Caco-2 (cell line): ENCODE results near the gene DOHH. TPM values are rescaled to one million over a fixed set of nuclear protein-coding genes. Genes with fewer than 3 reads are reported as not detected.

Experiments
- BruUV-seq: library from RNA; stranded (reverse); fragments of 400-500 nt; replicated peaks from 2 replicates; lab custom pipeline; 2021; lab: Mats Ljungman, UMichigan
- CTCF ChIA-PET: fragments of 300-600 bp; sonication (Branson Sonifier 250); formaldehyde crosslinking; loops from one replicate; lab custom pipeline; 2022; ENCODE audit warnings: antibody characterized with exemption; lab: Charles Lee
- POLR2A ChIA-PET: fragments of 300-600 bp; sonication (Branson Sonifier 250); formaldehyde crosslinking; loops from one replicate; lab custom pipeline; 2022; ENCODE audit warnings: antibody characterized with exemption; lab: Charles Lee
- DNase-seq, 2 experiments: peaks; one replicate each; pipeline versions ENCODE4 v3.0.0 to v3.0.0-alpha.2; 2020 to 2022
- H3K27me3 ChIP-seq: replicated peaks from 2 replicates; pipeline ENCODE4 v1.6.0; 2011; ENCODE audit warnings: low read length; ENCODE audit not compliant: control insufficient read depth, insufficient read depth
- H3K36me3 ChIP-seq: 2 replicates; pipeline ENCODE4 v1.5.1; 2011; ENCODE audit warnings: low read length; ENCODE audit not compliant: control insufficient read depth, insufficient read depth
- H3K4me1 ChIP-seq: fragments of 250-450 bp; sonication (Bioruptor Pico); 2 replicates; pipeline ENCODE4 v1.5.1; 2020; ENCODE audit warnings: mild to moderate bottlenecking
- H3K4me3 ChIP-seq: 2 replicates; pipeline ENCODE4 v1.5.1; 2011; ENCODE audit warnings: low read depth, mild to moderate bottlenecking, control low read depth, low read length
- H3K9me3 ChIP-seq: fragments of 250-450 bp; sonication (Bioruptor Pico); 2 replicates; pipeline ENCODE4 v1.5.1; 2020; ENCODE audit warnings: mild to moderate bottlenecking, moderate library complexity
- H3K27ac Mint-ChIP-seq: one replicate; pipeline ENCODE4 v1.8.0; 2022; ENCODE audit warnings: mixed read lengths; ENCODE audit not compliant: unreplicated experiment
- H3K27me3 Mint-ChIP-seq: one replicate; pipeline ENCODE4 v1.8.0; 2022; ENCODE audit warnings: mixed read lengths; ENCODE audit not compliant: insufficient read depth, unreplicated experiment
- H3K36me3 Mint-ChIP-seq: one replicate; pipeline ENCODE4 v1.8.0; 2022; ENCODE audit warnings: mild to moderate bottlenecking, mixed read lengths; ENCODE audit not compliant: insufficient read depth, unreplicated experiment
- H3K4me1 Mint-ChIP-seq: one replicate; pipeline ENCODE4 v1.8.0; 2022; ENCODE audit warnings: low read depth, mixed read lengths; ENCODE audit not compliant: unreplicated experiment
- H3K4me3 Mint-ChIP-seq: one replicate; pipeline ENCODE4 v1.8.0; 2022; ENCODE audit warnings: mild to moderate bottlenecking, moderate library complexity, mixed read lengths; ENCODE audit not compliant: unreplicated experiment
- H3K9me3 Mint-ChIP-seq: one replicate; pipeline ENCODE4 v1.8.0; 2022; ENCODE audit warnings: mixed read lengths; ENCODE audit not compliant: unreplicated experiment
- CTCF ChIP-seq, 2 experiments: fragments of 200-600 bp in 1 of 2; IDR thresholded peaks; 1 replicate in 1 of 2; 2 replicates in 1 of 2; pipeline versions ENCODE4 v1.5.1 to v1.8.0; 2011 to 2022; ENCODE audit warnings: antibody characterized with exemption in 1 of 2, control low read depth in 1 of 2, inconsistent platforms in 1 of 2, low read depth in 1 of 2, low read length in 1 of 2, mild to moderate bottlenecking in 1 of 2, moderate library complexity in 1 of 2; ENCODE audit not compliant: insufficient read depth in 1 of 2, severe bottlenecking in 1 of 2, unreplicated experiment in 1 of 2
- intact Hi-C: fragments of 100-400 bp; cut with micrococcal nuclease; formaldehyde crosslinking; loops from one replicate; pipeline ENCODE4 v1.10.0; 2022; ENCODE audit not compliant: unreplicated experiment
- total RNA-seq: library from RNA; stranded (reverse); gene quantifications from 2 replicates; pipeline ENCODE4 v1.2.3, GENCODE V29; 2022

The DOHH gene
- total RNA-seq, 1 experiment from 2014 or later: 17.4 TPM

- Mint-ChIP-seq H3K4me1 (no peaks in the 10 kb centered on the region), H3K36me3 (peaks cover 22% of the 10 kb centered on the region), H3K9me3 (no peaks in the 10 kb centered on the region), H3K27ac (no peak overlapping the region), H3K4me3 (no peak overlapping the region), H3K27me3 (no peaks in the 10 kb centered on the region)
- no TSS peak for BruUV-seq
- DNase-seq: no peak
- TF ChIP-seq CTCF (IDR thresholded peaks at IDR 0.05; ENCODE audit: insufficient read depth in 1 of 2, low read depth in 1 of 2, low read length in 1 of 2, severe bottlenecking in 1 of 2, unreplicated experiment in 1 of 2): no peak
- Histone ChIP-seq H3K36me3 (no peaks in the 10 kb centered on the region; the same call in 1 of the 2 replicates), H3K27me3 (no peaks in the 10 kb centered on the region), H3K9me3 (no peaks in the 10 kb centered on the region), H3K4me3 (no peak overlapping the region), H3K4me1 (no peaks in the 10 kb centered on the region)
- intact Hi-C loops: no loop called here
- ChIA-PET POLR2A (no interaction called here), CTCF (no interaction called here)
Measured at GRCh38 chr19:3514930-3515329, 14.5 kb upstream of the DOHH start.

- Mint-ChIP-seq H3K9me3 (no peaks in the 10 kb centered on the region), H3K27me3 (no peaks in the 10 kb centered on the region), H3K27ac (no peak overlapping the region), H3K4me1 (no peaks in the 10 kb centered on the region), H3K4me3 (no peak overlapping the region), H3K36me3 (peaks cover 25% of the 10 kb centered on the region)
- Histone ChIP-seq H3K36me3 (peaks cover 1% of the 10 kb centered on the region), H3K4me1 (no peaks in the 10 kb centered on the region), H3K9me3 (no peaks in the 10 kb centered on the region), H3K4me3 (no peak overlapping the region), H3K27me3 (no peaks in the 10 kb centered on the region)
- ChIA-PET POLR2A (no interaction called here), CTCF (no interaction called here)
- intact Hi-C loops: no loop called here
- DNase-seq: no peak
- TF ChIP-seq CTCF (IDR thresholded peaks at IDR 0.05; ENCODE audit: insufficient read depth in 1 of 2, low read depth in 1 of 2, low read length in 1 of 2, severe bottlenecking in 1 of 2, unreplicated experiment in 1 of 2): no peak
- BruUV-seq: no TSS peak
Measured at GRCh38 chr19:3513229-3514140, 13.0 kb upstream of the DOHH start.

GRCh38 chr19:3512562-3513228 is 12.2 kb upstream of the DOHH start:
- Mint-ChIP-seq H3K4me1 (no peaks in the 10 kb centered on the region), H3K27me3 (no peaks in the 10 kb centered on the region), H3K36me3 (peaks cover 25% of the 10 kb centered on the region), H3K4me3 (no peak overlapping the region), H3K9me3 (no peaks in the 10 kb centered on the region), H3K27ac (no peak overlapping the region)
- no peak for TF ChIP-seq CTCF (IDR thresholded peaks at IDR 0.05; ENCODE audit: insufficient read depth in 1 of 2, low read depth in 1 of 2, low read length in 1 of 2, severe bottlenecking in 1 of 2, unreplicated experiment in 1 of 2)
- no peak for DNase-seq
- intact Hi-C loops: no loop called here
- Histone ChIP-seq H3K4me3 (no peak overlapping the region), H3K4me1 (no peaks in the 10 kb centered on the region; the same call in 1 of the 2 replicates), H3K36me3 (peaks cover 1% of the 10 kb centered on the region), H3K9me3 (no peaks in the 10 kb centered on the region), H3K27me3 (no peaks in the 10 kb centered on the region)
- BruUV-seq: no TSS peak
- POLR2A ChIA-PET: no interaction called here
- CTCF ChIA-PET: no interaction called here
